HCT116 (cell line): ENCODE data around the gene KCND3. TPM values are rescaled to one million over a fixed set of nuclear protein-coding genes. Genes with fewer than 3 reads are reported as not detected.

Experiments
- ATAC-seq: fragments of 200-7000 bp; cut with Tn5 transposase; 2 replicates; pipeline ENCODE4 v1.9.1; 2020; ENCODE audit warnings: mild to moderate bottlenecking, moderate library complexity
- BruUV-seq: library from RNA; stranded (reverse); fragments of 400-500 nt; replicated peaks from 2 replicates; lab custom pipeline; 2021; lab: Mats Ljungman, UMichigan
- CTCF ChIA-PET: fragments of 300-600 bp; sonication (Branson Sonifier 250); formaldehyde crosslinking; loops from one replicate; lab custom pipeline; 2021; ENCODE audit warnings: antibody characterized with exemption; lab: Charles Lee
- POLR2A ChIA-PET: fragments of 300-600, 350-600 bp; sonication (Branson Sonifier 250); formaldehyde crosslinking; loops from one replicate; lab custom pipeline; 2021; ENCODE audit warnings: antibody characterized with exemption; lab: Charles Lee
- RAD21 ChIA-PET, 2 experiments: fragments of 300-600 bp; sonication (Branson Sonifier 250); formaldehyde crosslinking; loops; one replicate each; lab custom pipeline; 2023; ENCODE audit warnings: low total read pairs in 2 of 2; ENCODE audit not compliant: uncharacterized antibody in 2 of 2, unreplicated experiment in 2 of 2, low non-redundant PET in 1 of 2; lab: Charles Lee
- DNase-seq: peaks from one replicate; pipeline ENCODE4 v3.0.0-alpha.2; 2010; ENCODE audit warnings: low read depth, low spot score
- H2AFZ ChIP-seq: fragments of 200-600 bp; shearing (Covaris generic), sonication (generic); 2 replicates; pipeline ENCODE4 v1.6.1; 2017; ENCODE audit warnings: low read depth, mixed run types, mixed read lengths, antibody characterized with exemption, low read length; ENCODE audit not compliant: poor library complexity, severe bottlenecking
- H3K27ac ChIP-seq: 2 replicates; pipeline ENCODE4 v1.5.1; 2012; ENCODE audit warnings: low read depth, low read length
- H3K27me3 ChIP-seq: fragments of 200-600 bp; sonication (generic); 2 replicates; pipeline ENCODE4 v1.6.1; 2016; ENCODE audit warnings: mixed run types, low read length, mixed read lengths; ENCODE audit not compliant: insufficient read depth
- H3K36me3 ChIP-seq, 2 experiments: fragments of 200-500 bp in 1 of 2; fragments of 200-600 bp in 1 of 2; sonication (Bioruptor generic) in 1 of 2; sonication (generic) in 1 of 2; 2 replicates each; pipeline versions ENCODE4 v1.5.1 to v1.6.1; 2014 to 2016; ENCODE audit warnings: low read length in 2 of 2, inconsistent platforms in 1 of 2, mixed read lengths in 1 of 2, mixed run types in 1 of 2; ENCODE audit not compliant: insufficient read depth in 2 of 2, control insufficient read depth in 1 of 2
- H3K4me1 ChIP-seq, 2 experiments: fragments of 200-600 bp in 1 of 2; sonication (generic) in 1 of 2; 2 replicates each; pipeline versions ENCODE4 v1.5.1 to v1.6.1; 2012 to 2017; ENCODE audit warnings: low read length in 2 of 2, inconsistent platforms in 1 of 2, mild to moderate bottlenecking in 1 of 2, mixed read lengths in 1 of 2, mixed run types in 1 of 2, moderate library complexity in 1 of 2; ENCODE audit not compliant: insufficient read depth in 2 of 2, control insufficient read depth in 1 of 2
- H3K4me2 ChIP-seq: fragments of 200-600 bp; sonication (generic); 2 replicates; pipeline ENCODE4 v1.6.1; 2017; ENCODE audit warnings: mixed run types, low read length, mixed read lengths
- H3K4me3 ChIP-seq, 2 experiments: fragments of 200-600 bp in 1 of 2; sonication (generic) in 1 of 2; replicated peaks in 1 of 2; 2 replicates each; pipeline ENCODE4 v1.5.1; 2011 to 2016; ENCODE audit warnings: low read length in 2 of 2, control low read depth in 1 of 2, low read depth in 1 of 2, mild to moderate bottlenecking in 1 of 2, mixed read lengths in 1 of 2, mixed run types in 1 of 2
- H3K79me2 ChIP-seq: fragments of 200-600 bp; sonication (generic); 2 replicates; pipeline ENCODE4 v1.6.1; 2017; ENCODE audit warnings: mild to moderate bottlenecking, mixed run types, low read length, moderate library complexity, mixed read lengths; ENCODE audit not compliant: insufficient read depth
- H3K9ac ChIP-seq: fragments of 200-600 bp; sonication (generic); 2 replicates; pipeline ENCODE4 v1.6.1; 2016; ENCODE audit warnings: low read length, mixed read lengths
- H3K9me2 ChIP-seq: fragments of 200-600 bp; sonication (generic), shearing (Covaris generic); 2 replicates; pipeline ENCODE4 v1.6.1; 2017; ENCODE audit warnings: mixed run types, mild to moderate bottlenecking, moderate library complexity; ENCODE audit not compliant: insufficient read depth
- H3K9me3 ChIP-seq, 2 experiments: fragments of 200-500 bp in 1 of 2; fragments of 200-600 bp in 1 of 2; sonication (Bioruptor generic) in 1 of 2; sonication (generic) in 1 of 2; 2 replicates each; pipeline ENCODE4 v1.6.1; 2014 to 2017; ENCODE audit warnings: low read length in 2 of 2, mixed read lengths in 2 of 2, inconsistent platforms in 1 of 2, low read depth in 1 of 2, mild to moderate bottlenecking in 1 of 2, mixed run types in 1 of 2, moderate library complexity in 1 of 2; ENCODE audit not compliant: control insufficient read depth in 1 of 2, insufficient read depth in 1 of 2
- H4K20me1 ChIP-seq: fragments of 200-600 bp; sonication (generic), shearing (Covaris generic); 2 replicates; pipeline ENCODE4 v1.6.1; 2017; ENCODE audit warnings: mixed run types, mild to moderate bottlenecking, moderate library complexity; ENCODE audit not compliant: insufficient read depth
- CBX3 ChIP-seq: IDR thresholded peaks from 2 replicates; pipeline ENCODE4 v1.6.1; 2012; ENCODE audit warnings: low read depth
- CEBPB ChIP-seq: IDR thresholded peaks from 2 replicates; pipeline ENCODE4 v1.6.1; 2012; ENCODE audit warnings: low read depth
- ELF1 ChIP-seq: IDR thresholded peaks from 2 replicates; pipeline ENCODE4 v1.6.1; 2012; ENCODE audit warnings: low read depth, borderline replicate concordance
- EZH2 ChIP-seq: fragments of 200-600 bp; sonication (generic); IDR thresholded peaks from 2 replicates; pipeline ENCODE4 v1.6.1; 2017; ENCODE audit warnings: antibody characterized with exemption, mixed run types
- SP1 ChIP-seq: IDR thresholded peaks from 2 replicates; pipeline ENCODE4 v1.6.1; 2012; ENCODE audit warnings: low read depth
- SRF ChIP-seq: IDR thresholded peaks from 2 replicates; pipeline ENCODE4 v1.6.1; 2012; ENCODE audit warnings: low read depth
- TCF7L2 ChIP-seq: IDR thresholded peaks from 2 replicates; pipeline ENCODE4 v1.7.0; 2011; ENCODE audit warnings: borderline replicate concordance, inconsistent platforms; ENCODE audit not compliant: insufficient read depth, insufficient read length; ENCODE audit errors: extremely low read depth
- YY1 ChIP-seq: IDR thresholded peaks from 2 replicates; pipeline ENCODE4 v1.6.1; 2011; ENCODE audit warnings: low read length, low read depth, moderate library complexity, mild to moderate bottlenecking; ENCODE audit not compliant: insufficient replicate concordance; ENCODE audit errors: extremely low read depth
- ZFX ChIP-seq: fragments of 450-650 bp; IDR thresholded peaks from 2 replicates; pipeline ENCODE4 v1.6.1; 2017
- intact Hi-C: fragments of 100-400 bp; cut with micrococcal nuclease; formaldehyde crosslinking; loops from 2 replicates; pipeline ENCODE4 v1.10.0; 2022
- total RNA-seq: library from RNA; stranded (reverse); gene quantifications from one replicate; pipeline ENCODE4 v1.2.1, GENCODE V29; 2021; ENCODE audit not compliant: unreplicated experiment
- TF ChIP-seq, protein P1 (sequence below): IDR thresholded peaks from 2 replicates; pipeline ENCODE4 v1.6.1; 2012; ENCODE audit warnings: low read depth

KCND3 gene
- total RNA-seq, 1 experiment from 2014 or later: 0.44 TPM

DNA sequence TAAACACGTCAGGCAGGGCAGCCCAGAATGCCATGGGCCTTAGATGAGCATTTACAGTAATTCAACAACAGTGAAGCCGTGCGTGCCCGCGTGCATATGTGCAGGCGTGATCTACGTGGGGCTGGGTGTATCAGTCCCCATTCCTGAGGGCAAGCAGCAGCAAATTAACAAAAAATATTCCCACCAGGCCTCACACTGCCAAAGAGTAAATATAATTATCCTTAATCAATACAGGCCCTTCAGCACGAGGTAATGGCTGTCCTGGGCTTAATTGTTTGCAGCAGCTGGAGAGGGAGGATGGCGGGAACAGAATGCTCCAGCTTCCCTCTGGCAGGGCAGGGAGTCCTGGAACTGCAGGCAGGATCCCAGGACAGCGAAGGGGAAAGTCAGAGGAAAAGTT is 142.0 kb downstream of the KCND3 start (continued):
- TF ChIP-seq ZFX: no peak
- TF ChIP-seq SRF: no peak
- TF ChIP-seq EZH2: no peak

DNA sequence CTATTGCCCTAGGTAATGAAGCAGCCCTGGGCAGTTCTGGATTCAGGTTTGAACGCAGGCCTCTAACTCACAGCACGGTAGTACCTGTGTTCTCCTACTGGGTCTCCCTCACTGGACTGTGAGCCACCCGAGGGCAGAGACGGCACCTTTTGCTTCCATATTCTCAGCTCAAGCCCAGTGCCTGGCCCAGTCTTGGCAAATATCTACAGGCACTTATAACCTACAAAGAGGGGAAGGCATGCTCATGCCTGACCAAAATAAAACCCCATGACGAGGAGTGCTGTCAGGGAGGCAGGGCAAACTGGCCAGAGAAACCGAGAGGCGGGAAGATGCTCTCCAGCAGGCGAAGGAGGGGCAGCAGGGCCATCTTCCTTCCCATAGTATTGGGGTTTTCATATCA is 142.6 kb downstream of the KCND3 start:
- CTCF ChIA-PET: no interaction called here
- H3K4me3 ChIP-seq: no peak overlapping the region
- POLR2A ChIA-PET: no interaction called here
- H3K9me2 ChIP-seq: no peaks in the 10 kb centered on the region
- no TSS peak for BruUV-seq
- H3K4me1 ChIP-seq: no peaks in the 10 kb centered on the region
- H3K27ac ChIP-seq: no peak overlapping the region
- H3K79me2 ChIP-seq: no peaks in the 10 kb centered on the region
- intact Hi-C loops: no loop called here
- no peaks in the 10 kb centered on the region for H4K20me1 ChIP-seq
- no peaks in the 10 kb centered on the region for H3K36me3 ChIP-seq
- ATAC-seq: no peak
- H3K27me3 ChIP-seq: peaks cover 73% of the 10 kb centered on the region
- TF ChIP-seq SP1 (no peak), ELF1 (no peak)
- TF ChIP-seq, all 23 proteins: peak for 0
- RAD21 ChIA-PET: no interaction called here
- DNase-seq: no peak
- no peak overlapping the region for H3K4me2 ChIP-seq
- no peak overlapping the region for H2AFZ ChIP-seq
- H3K9me3 ChIP-seq: no peaks in the 10 kb centered on the region
- H3K9ac ChIP-seq: no peak overlapping the region

DNA sequence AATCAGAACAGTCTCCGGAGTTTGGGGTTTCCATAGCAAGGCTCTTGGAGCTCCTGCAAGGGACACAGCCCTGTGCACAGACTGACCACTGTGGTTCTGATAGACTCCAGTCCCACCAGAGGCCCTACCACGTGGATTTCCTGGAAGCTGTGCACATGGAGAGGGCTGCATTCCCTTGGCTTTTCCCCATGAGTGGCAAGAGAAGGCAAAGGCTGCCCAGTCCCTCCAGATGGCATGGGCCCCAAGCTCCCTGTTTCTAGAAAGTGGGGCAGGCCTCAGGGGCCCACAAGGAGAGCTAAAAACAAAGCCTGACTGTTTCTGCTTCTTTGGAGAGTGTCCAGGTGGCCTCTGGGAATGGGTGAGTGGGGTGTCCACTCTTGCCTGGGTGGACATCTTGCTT is 146.3 kb downstream of the KCND3 start:
- Histone ChIP-seq H3K27ac (no peak overlapping the region), H3K9me3 (no peaks in the 10 kb centered on the region), H3K9ac (no peak overlapping the region), H3K36me3 (no peaks in the 10 kb centered on the region), H3K4me1 (no peaks in the 10 kb centered on the region), H3K4me2 (no peak overlapping the region), H3K9me2 (no peaks in the 10 kb centered on the region), H2AFZ (no peak overlapping the region), H3K79me2 (no peaks in the 10 kb centered on the region), H3K4me3 (no peak overlapping the region), H4K20me1 (no peaks in the 10 kb centered on the region), H3K27me3 (peaks cover 61% of the 10 kb centered on the region; the same call in 1 of the 2 replicates)
- BruUV-seq: no TSS peak
- DNase-seq (no peak), ATAC-seq (no peak)
- intact Hi-C loops: no loop called here
- CTCF ChIA-PET: no interaction called here
- POLR2A ChIA-PET: no interaction called here
- TF ChIP-seq CEBPB (no peak), CBX3 (no peak), TCF7L2 (no peak), SRF (no peak), YY1 (no peak), SP1 (no peak), ELF1 (no peak)
- TF ChIP-seq, protein P1, sequence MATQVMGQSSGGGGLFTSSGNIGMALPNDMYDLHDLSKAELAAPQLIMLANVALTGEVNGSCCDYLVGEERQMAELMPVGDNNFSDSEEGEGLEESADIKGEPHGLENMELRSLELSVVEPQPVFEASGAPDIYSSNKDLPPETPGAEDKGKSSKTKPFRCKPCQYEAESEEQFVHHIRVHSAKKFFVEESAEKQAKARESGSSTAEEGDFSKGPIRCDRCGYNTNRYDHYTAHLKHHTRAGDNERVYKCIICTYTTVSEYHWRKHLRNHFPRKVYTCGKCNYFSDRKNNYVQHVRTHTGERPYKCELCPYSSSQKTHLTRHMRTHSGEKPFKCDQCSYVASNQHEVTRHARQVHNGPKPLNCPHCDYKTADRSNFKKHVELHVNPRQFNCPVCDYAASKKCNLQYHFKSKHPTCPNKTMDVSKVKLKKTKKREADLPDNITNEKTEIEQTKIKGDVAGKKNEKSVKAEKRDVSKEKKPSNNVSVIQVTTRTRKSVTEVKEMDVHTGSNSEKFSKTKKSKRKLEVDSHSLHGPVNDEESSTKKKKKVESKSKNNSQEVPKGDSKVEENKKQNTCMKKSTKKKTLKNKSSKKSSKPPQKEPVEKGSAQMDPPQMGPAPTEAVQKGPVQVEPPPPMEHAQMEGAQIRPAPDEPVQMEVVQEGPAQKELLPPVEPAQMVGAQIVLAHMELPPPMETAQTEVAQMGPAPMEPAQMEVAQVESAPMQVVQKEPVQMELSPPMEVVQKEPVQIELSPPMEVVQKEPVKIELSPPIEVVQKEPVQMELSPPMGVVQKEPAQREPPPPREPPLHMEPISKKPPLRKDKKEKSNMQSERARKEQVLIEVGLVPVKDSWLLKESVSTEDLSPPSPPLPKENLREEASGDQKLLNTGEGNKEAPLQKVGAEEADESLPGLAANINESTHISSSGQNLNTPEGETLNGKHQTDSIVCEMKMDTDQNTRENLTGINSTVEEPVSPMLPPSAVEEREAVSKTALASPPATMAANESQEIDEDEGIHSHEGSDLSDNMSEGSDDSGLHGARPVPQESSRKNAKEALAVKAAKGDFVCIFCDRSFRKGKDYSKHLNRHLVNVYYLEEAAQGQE: no peak
- RAD21 ChIA-PET: no interaction called here
